GM10248 (cell line): ENCODE data around the gene TEK.

Experiments used
- CTCF ChIA-PET: fragments of 300-600 bp; sonication (Branson Sonifier 250); formaldehyde crosslinking; extraction: SDS; loops from one replicate; lab custom pipeline; 2021; ENCODE audit warnings: antibody characterized with exemption; lab: Yijun Ruan, JAX
- POLR2A ChIA-PET: fragments of 350-650 bp; sonication (Branson Sonifier 250); formaldehyde crosslinking; extraction: SDS; loops from one replicate; lab custom pipeline; 2020; ENCODE audit warnings: antibody characterized with exemption; lab: Yijun Ruan, JAX
- DNase-seq: peaks from one replicate; pipeline ENCODE4 v3.0.0; 2012; ENCODE audit errors: extremely low spot score
- CTCF ChIP-seq: IDR thresholded peaks from 2 replicates; pipeline ENCODE4 v1.5.1; 2012; ENCODE audit warnings: mild to moderate bottlenecking, low read depth; ENCODE audit errors: extremely low read depth, missing control alignments, control extremely low read depth

TEK gene

DNA sequence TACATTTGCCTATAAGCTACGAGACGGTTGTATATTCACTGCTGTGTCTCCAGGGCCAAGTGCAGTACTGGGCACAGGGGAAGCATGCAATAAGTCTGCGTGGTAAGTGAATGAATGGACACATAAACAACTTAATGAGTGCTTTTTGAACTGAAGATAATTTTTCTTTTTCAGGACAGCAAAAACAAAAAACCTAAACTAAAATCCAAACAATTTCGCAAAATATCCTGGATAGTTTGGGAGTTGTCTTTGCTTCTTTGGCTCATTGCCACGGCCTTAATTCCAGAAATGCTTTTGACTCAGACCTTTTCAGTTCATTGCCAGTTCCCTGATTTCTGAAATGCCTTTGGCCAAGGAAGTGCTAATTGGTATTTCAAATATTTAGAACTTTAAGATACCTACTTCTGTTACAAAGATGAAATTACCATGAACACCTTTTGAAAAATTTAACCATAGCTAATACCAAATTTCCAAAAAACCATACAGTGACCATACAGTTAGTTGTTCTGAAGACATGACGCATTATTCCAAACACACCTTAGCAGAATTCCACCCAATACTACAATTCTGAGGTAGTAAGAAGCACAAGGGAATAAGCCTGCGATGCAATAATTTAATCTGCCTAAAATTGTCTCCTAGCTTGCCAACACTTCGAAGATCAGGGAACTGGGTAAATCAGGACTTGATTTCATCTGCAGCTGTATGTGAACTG lies 42.8 kb downstream of the TEK start:
- no peak for TF ChIP-seq CTCF
- CTCF ChIA-PET = no interaction called here
- POLR2A ChIA-PET = no interaction called here
- no peak for DNase-seq

GRCh38 chr9:27152405-27152718 lies 43.3 kb downstream of the TEK start:
- TF ChIP-seq CTCF = no peak
- CTCF ChIA-PET = no interaction called here
- POLR2A ChIA-PET = no interaction called here
- DNase-seq = no peak

- no peak for TF ChIP-seq CTCF
- ChIA-PET CTCF (interaction anchor here (1.3 kb wide), 1 partner anchor 10 kb away, joined by 4 read pairs; no protein-coding TSS in a partner anchor), POLR2A (no interaction called here)
- no peak for DNase-seq
These were observed 45.9 kb downstream of the TEK start for GRCh38 chr9:27154908-27155307.

DNA sequence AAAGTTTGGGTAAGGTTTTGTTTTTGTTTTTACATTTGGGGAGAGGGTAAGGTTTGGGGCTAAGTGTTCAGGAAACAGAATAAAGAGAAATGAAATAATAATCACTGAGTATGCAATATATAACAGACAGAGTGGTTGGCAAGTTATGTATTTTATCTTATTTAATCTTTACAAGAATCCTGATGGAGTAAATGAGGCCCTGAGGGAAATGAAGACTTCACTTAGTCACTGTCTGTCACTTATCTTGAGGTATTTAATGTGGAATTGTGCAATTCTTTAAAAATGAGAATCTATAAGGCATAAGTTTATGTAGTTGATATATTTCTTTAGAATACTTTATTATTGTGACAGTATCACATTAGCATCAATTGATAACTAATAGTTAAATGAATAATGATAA lies 48.1 kb downstream of the TEK start:
- ChIA-PET POLR2A (no interaction called here), CTCF (interaction anchor here (1.4 to 1.7 kb wide), 2 partner anchors 11 to 13 kb away, joined by 3 to 5 read pairs; no protein-coding TSS in a partner anchor)
- no peak for DNase-seq
- TF ChIP-seq CTCF = no peak

GRCh38 chr9:27157736-27158135 lies 48.7 kb downstream of the TEK start:
- ChIA-PET POLR2A (no interaction called here), CTCF (interaction anchor here (0.9 to 1.4 kb wide), 2 partner anchors 12 to 14 kb away, joined by 3 read pairs; no protein-coding TSS in a partner anchor)
- no peak for DNase-seq
- no peak for TF ChIP-seq CTCF

- ChIA-PET CTCF (interaction anchor here (1.4 to 2.1 kb wide), 2 partner anchors 12 to 23 kb away, joined by 4 to 8 read pairs; no protein-coding TSS in a partner anchor), POLR2A (no interaction called here)
- no peak for DNase-seq
- no peak for TF ChIP-seq CTCF
These were observed 51.6 kb downstream of the TEK start for GRCh38 chr9:27160636-27161035.

GRCh38 chr9:27162045-27162444 lies 53.0 kb downstream of the TEK start:
- POLR2A ChIA-PET = no interaction called here
- no peak for DNase-seq
- CTCF ChIA-PET = interaction anchor here (0.8 to 1.5 kb wide), 2 partner anchors 10 to 17 kb away, joined by 3 to 4 read pairs; no protein-coding TSS in a partner anchor
- no peak for TF ChIP-seq CTCF
